Hepatic stellate cell (primary cell): ENCODE measurements around the gene PCDH1.

ENCODE experiments used
- DNase-seq: peaks from one replicate; pipeline ENCODE4 v3.0.0; 2011; ENCODE audit warnings: low spot score

The PCDH1 gene

DNA sequence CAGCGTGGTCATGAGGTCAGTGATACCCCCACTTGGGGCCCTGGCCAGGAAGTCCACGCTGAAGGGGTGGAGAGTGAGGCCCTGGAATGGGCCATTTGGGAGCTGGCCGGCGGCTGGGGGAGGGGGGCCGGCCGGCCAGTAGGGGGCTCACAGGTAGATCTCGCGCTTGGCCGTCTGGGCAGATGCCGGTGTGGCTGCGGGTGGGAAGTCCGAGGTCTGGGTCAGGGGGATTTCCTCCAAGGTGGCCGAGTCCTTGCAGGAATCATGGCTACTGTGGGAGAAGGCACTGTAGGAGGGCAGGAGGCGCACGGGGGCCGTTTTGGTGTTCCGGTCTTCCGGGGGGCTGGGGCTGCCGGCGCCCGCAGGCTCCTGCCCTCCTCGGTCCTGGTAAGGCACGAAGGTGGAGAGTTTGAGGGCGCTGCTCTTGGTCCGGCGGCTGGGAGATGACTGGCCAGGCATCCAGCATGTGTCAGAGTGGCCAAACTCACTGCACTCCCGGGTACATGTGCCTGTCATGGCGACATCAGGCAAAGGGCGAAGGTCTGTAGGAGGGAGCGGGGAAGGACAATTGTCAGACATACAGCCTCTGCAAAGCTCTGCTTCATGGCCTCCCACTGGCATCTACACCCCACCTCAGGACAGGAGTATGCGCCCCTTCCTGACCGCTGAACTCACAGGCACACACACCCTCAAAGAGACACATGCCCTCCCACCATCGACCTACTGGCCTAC is 24.1 kb downstream of the PCDH1 start:
- DNase-seq = no peak

DNA sequence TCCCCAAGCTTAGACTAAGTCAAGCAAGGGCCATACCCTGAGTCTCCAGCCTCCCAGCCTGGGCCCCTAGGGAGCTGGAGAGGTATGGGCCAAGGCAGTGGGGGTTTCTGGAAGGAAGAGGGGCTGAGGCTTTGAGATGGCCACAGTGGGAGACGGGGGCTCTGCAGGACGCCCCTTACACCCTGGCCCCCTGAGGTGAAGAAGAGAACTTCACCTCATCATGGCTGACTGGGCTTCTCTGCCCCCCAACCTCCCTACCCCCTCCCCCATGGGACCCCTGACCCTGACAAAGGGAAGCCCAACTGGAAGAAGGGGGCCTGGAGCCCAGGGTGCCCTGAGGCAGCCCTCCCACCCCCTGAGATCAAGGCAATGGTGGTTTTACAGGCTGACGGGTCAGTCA is 25.8 kb downstream of the PCDH1 start:
- DNase-seq = no peak

DNA sequence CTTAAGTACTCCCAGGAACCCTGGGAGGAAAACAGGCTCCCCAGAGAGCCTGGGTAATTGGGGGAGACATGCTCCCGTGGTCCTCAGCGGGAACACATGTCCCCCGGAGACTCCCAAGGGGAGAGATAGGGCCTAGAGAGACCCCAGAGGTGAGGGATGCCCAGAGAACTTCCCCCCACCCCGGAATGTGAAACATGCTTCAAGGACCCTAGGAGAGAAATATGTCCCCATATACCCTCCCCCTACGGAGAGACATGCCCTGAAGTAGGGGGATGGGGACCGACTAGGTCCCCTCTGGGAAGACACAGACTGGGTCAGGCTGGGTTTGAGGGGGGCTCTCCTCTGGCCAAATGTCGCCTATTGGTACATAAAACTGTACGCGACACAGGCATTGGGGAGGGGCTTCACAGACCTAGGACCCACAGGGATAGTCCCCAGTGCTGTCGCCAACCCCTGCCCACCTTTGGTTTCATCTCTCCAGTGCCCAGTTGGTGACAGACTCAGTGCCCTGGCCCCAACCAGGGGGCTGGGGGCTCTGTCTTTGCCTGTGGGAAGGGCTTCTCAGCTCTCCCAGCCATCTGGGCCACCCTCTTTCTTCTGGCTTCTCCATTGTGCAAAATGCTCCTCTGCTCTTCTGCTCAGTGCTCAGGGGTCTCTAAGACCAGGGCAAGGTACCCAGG is 26.9 kb downstream of the PCDH1 start:
- DNase-seq = no peak

DNA sequence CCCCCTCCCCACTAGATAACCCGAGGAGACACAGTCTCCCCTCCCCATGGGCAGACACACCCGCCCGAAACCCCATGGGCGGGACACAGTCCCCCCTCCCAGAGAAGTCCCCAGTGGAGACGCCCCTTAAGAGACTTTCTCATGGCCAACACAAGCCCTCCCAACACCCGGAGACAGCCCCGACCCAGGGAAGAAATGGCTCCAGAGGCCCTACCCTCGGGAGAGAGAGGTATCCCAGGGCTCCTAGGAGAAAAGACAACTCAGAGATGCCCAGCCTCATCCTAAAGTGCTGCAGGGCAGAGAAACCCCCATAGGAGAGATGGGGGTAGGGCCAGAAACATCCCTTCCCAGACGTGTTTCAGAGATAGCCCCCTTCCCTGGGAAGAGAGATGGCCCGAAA is 27.4 kb downstream of the PCDH1 start:
- peak; percentile 37 for DNase-seq

DNA sequence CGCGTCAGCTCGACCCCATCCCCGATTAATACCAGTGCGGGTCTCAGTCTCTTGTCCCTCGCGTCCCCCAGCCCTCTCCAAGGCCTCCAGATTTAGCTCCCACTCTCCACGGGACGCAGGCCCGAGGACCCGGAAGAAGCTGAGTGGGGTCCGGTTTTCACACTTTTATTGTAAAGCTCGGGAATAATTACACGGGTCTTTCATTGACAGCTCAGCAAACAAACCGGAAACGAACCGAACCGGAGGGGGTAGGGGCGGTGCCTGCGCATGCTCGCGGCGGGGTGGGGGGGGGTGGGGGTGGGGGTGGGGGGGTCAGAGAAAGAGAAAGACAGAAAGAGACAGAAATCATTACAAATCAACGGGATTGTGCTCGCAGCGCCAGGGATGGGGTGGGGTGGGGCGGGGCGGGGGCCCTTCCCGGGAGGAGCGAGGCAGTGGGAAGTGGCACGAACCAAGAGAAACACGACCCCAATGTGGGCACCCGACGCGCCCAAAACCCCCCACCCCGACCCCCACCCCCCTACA is 27.9 kb downstream of the PCDH1 start:
- peak; percentile 93 for DNase-seq

DNA sequence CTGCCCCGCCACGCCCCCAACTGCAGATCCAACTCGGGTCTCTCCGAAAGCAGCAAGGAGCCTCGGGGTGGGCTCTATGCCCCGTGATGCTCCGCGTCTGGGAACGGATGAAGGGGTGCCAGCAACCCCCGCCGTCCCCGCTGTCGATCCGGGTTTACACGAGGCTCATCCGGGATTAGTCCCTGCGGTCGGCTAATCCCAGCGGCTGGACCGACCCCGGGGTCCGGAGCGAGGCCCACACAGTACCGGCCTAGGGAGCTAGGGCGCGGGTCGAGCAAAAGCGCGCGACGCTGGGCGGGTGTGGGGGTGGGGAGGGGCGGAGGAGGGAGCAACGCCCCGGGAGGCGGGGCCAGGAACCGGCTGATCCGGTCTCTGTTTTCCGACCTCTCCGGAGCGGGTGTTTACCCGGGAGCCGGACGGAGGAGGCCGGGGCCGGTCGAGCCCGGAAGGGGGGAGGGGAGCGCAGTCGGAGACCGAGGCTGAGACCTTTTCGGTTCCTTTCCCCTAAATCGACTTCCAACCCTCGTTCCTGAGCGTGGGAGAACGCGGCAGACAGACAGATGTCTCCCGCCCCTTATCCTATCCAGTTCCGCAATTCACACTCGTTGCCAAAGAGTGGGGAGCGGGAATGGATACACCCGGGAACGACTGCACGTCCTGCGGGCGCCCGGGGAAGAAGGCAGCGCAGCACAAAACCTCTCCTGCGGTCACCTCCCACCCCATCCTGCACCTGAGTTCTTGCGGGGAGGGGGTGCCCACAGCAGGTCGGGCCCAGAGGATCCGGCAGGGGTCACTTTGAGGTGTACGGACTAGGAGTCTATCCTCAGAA is 28.6 kb downstream of the PCDH1 start:
- DNase-seq = peak; percentile 91

DNA sequence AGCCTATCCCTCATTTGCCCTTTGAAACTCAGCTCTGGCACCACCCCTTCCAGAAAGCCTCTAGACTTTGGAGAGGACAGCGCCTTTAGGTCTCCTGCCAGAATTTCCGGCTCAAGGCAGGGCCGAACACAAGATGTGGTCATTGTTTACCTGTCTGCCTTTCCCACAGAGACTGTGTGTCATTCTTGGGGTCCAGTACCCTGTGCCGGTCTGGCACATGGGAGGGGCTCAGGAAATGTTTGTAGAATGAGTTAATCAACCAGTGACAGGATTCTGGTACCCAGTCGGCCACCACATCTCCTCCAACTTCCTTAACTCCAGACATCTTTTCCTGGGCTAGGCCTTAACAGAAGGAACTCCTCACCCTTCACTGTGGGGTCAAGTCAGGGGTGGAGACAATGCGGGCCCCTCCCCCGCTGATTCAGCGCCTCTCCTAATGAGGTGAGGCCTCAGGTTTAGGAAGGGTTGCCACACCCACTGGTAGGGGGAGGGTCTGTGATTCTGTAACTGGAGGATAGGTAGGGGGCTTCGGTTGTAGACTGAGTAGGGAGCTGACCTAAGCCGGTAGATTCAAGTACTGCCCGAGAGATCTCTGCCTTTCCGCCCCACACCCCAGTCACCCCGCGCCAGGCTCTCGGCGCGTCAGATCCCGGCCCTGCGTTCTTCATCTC is 29.3 kb downstream of the PCDH1 start:
- peak; percentile 78 for DNase-seq

DNA sequence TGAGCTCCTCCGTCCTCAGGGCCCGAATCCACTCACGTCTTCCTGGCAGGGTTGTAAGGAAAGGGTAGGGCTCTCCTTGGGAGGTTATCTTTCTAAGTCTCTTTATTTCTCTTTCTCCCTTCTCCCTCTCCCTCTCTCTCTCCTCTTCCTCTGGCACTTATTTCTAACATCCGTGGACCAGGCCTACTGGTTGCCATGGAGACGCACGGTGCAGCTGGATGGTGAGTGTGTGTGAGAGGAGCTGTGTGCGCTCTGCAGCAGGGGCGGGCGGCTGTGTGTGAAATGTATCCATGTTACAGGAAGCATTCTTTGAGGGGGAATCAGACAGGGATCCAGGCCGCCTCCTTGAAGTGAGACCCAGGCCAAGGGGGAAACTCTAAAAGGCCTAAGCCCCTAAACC is 32.2 kb downstream of the PCDH1 start:
- peak; percentile 81 for DNase-seq

- no peak for DNase-seq
These were observed 32.8 kb downstream of the PCDH1 start for GRCh38 chr5:141845371-141845851.

DNA sequence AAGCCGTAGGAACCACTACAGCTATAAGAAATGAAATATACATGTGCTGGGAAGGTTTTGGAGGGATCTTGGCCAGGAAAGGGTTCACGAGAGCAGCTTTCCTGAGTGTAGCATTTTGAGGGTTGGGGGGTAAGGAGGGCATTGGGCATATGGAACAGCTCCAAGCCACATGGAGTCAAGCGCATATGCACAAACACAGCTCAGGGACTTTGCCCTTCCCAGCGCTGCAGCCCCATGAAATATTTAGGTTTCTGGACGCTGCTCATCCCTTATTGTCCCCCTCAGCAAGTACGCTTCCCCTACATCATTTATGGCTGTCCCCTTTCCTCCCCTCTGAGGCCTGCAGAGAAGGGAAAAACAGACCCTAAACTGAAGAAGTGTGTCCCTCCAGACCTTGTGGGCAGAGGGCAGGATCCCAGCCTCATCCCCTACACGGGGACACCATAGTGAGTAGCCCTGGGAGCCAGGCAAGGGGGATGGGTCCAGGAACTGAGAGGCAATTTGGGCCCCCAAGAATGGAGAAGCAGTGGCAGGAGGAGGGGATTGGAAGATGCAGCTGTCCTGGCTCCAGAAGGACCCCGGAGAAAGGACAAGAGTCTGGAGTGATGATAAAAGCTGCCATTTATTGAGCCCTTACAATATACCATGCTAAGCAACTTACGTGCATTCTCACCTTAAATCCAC is 33.7 kb downstream of the PCDH1 start:
- no peak for DNase-seq

- DNase-seq = peak; percentile 79
These were observed 34.9 kb downstream of the PCDH1 start for GRCh38 chr5:141843156-141843927.

GRCh38 chr5:141841378-141842180 is 36.6 kb downstream of the PCDH1 start:
- no peak for DNase-seq

GRCh38 chr5:141840826-141841360 is 37.3 kb downstream of the PCDH1 start:
- no peak for DNase-seq

GRCh38 chr5:141840280-141840812 is 37.9 kb downstream of the PCDH1 start:
- no peak for DNase-seq

GRCh38 chr5:141839015-141839513 is 39.1 kb downstream of the PCDH1 start:
- DNase-seq = no peak

GRCh38 chr5:141838326-141839014 is 39.7 kb downstream of the PCDH1 start:
- DNase-seq = no peak

GRCh38 chr5:141835928-141836670 is 42.1 kb downstream of the PCDH1 start:
- DNase-seq = peak; percentile 82

DNA sequence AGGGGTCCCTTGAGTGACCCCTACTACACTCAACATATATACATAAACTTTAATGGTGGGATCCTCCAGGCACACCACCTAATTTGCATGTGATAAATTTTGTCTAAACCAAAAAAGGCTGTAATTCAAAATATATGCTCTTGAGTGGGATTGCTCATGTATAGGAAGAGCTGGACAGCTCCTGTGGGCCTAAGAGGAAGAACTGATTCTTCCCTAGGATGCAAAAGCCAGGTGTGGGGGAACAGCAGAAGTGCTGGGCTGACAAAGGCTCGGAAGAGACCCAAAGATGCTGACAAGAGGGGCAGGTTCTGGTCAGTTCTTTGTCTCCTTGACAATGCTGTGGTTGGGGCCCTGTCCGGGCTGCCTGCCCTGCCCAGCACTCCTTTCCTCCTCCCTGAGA is 43.9 kb downstream of the PCDH1 start:
- no peak for DNase-seq
